ENCODE data around the gene TMEM201. TPM values are rescaled to one million over a fixed set of nuclear protein-coding genes. Genes with fewer than 3 reads are reported as not detected.
A peak's percentile ranks its signal among the peaks of the same experiment; 100 is the strongest.

The TMEM201 gene
- total and polyA plus RNA-seq, 2 of the 13 experiments (the other 11 are each of a cell fraction or from before 2014, with no cell fraction given) = 1.5 to 8.2 TPM

DNA sequence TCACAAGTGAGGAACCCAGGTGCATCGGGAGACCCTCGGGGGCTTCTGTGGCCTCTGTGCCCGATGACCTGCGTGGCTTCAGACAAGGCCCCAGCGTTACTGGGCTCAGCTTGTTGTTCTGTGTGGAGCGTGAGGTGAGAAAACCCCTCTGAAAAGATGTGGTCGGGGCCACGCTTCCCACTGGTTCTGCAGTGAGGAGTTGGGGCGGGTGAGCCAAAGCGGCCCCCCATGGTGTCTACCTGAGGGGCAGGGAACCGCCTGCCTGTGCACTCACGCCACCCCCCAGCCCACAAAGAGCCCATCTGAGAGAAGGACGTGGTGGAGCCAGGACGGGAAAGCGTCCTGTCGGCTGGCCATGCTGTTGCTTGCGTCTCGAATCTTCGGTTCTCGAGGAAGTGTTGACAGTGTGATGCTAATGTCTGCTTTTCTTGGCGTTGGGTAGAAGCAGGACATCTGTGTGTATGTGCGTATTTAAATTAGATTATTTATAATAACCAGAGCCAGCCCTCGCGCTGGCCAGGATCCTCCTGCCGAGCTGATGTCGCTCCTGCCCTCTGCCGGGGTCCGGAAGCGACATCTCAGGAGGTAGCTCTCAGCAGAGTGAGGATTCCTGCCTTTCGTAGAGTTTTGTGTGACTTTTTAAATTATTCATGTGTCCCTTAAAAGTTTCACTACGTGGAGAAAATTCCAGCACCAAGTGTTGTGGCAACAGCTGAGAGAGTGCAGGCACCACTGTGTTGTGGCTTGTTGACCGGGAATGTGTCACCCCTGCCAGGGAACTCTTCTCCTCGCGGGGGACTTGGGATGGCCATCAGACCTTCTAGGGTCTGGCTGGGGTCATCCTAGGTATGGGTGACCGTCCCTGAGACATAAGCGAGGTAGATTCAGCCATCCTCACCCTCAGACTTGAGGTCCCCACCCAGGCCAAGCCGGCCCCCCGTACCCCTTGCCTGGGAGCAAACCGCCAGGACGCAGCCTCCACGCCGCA lies 15.3 kb downstream of the TMEM201 start:
- Histone ChIP-seq H3K27me3 (ENCODE audit: control insufficient read depth in 1 of 2, insufficient read depth in 2 of 2, low read length in 2 of 2) (no peaks in the 10 kb centered on the region), H3K9me3 (ENCODE audit: low read length) (no peaks in the 10 kb centered on the region), H2AFZ (ENCODE audit: low read length) (no peak overlapping the region), H3K4me3 (replicated peaks in 1 of 3; ENCODE audit: insufficient read depth in 1 of 3, low read depth in 2 of 3, low read length in 3 of 3) (no peak overlapping the region), H3K4me2 (ENCODE audit: low read depth, low read length) (no peak overlapping the region), H3K79me2 (ENCODE audit: insufficient read depth, low read length) (no peaks in the 10 kb centered on the region), H3K27ac (ENCODE audit: extremely low read length, insufficient read depth, low read length) (no peak overlapping the region), H3K9ac (ENCODE audit: insufficient read depth, low read depth, low read length) (no peak overlapping the region), H3K4me1 (ENCODE audit: insufficient read depth, low read length) (no peaks in the 10 kb centered on the region), H4K20me1 (ENCODE audit: insufficient read depth, low read length) (no peaks in the 10 kb centered on the region), H3K36me3 (replicated peaks in 1 of 2; ENCODE audit: control insufficient read depth in 1 of 2, insufficient read depth in 2 of 2, low read length in 2 of 2) (peaks cover 28 to 51% of the 10 kb centered on the region in 2 experiments; a peak in 4 of 5 replicates)
- DNase-seq (ENCODE audit: low spot score) (no peak), FAIRE-seq (no peak), ATAC-seq (no peak)
- TF ChIP-seq ZMAT3 (CRISPR knock-in tag; conservative IDR thresholded peaks at IDR 0.05) (no peak), AGO2 (optimal IDR thresholded peaks at IDR 0.05; ENCODE audit: low read depth, low read length) (peak; percentile 14), ZBTB14 (CRISPR knock-in tag; IDR thresholded peaks at IDR 0.05) (no peak), ZNF501 (CRISPR knock-in tag; IDR thresholded peaks at IDR 0.05) (no peak)
- CTCF ChIA-PET (ENCODE audit: low intra/inter-chr PET ratio, low total read pairs) = no interaction called here
- in situ Hi-C loops (cut with HindIII; ENCODE audit: extremely low pct_ligation_motif_present, low pct_unique_long_range_greater_than_20kb) = no loop called here
- BruUV-seq (replicated peaks) = no TSS peak
- intact Hi-C loops (cut with micrococcal nuclease; ENCODE audit: unreplicated experiment) = no loop called here
- POLR2A ChIA-PET = no interaction called here
- WGBS (ENCODE audit: low lambda C conversion rate) = 93% methylated on average over 34 of the region's 42 CpGs

GRCh38 chr1:9604836-9605235 lies 16.1 kb downstream of the TMEM201 start:
- no peak for DNase-seq (ENCODE audit: low spot score)
- no peak overlapping the region for H3K4me2 ChIP-seq (ENCODE audit: low read depth, low read length)
- no peaks in the 10 kb centered on the region for H3K27me3 ChIP-seq (ENCODE audit: control insufficient read depth in 1 of 2, insufficient read depth in 2 of 2, low read length in 2 of 2)
- no TSS peak for BruUV-seq (replicated peaks)
- no peak for TF ChIP-seq EP300 (IDR thresholded peaks at IDR 0.05; ENCODE audit: low read depth in 2 of 2, low read length in 2 of 2)
- TF ChIP-seq EP300 (CRISPR knock-in tag; IDR thresholded peaks at IDR 0.05; ENCODE audit: borderline replicate concordance) = no peak
- TF ChIP-seq NFE2L2 (IDR thresholded peaks at IDR 0.05; ENCODE audit: low read length) = no peak
- no peak for TF ChIP-seq MTF1 (CRISPR knock-in tag; IDR thresholded peaks at IDR 0.05)
- no peak for TF ChIP-seq ZNF230 (CRISPR knock-in tag; IDR thresholded peaks at IDR 0.05)
- no peak for TF ChIP-seq SNRNP70 (IDR thresholded peaks at IDR 0.05; ENCODE audit: low read depth, low read length)
- TF ChIP-seq ZNF260 (CRISPR knock-in tag; IDR thresholded peaks at IDR 0.05; ENCODE audit: borderline replicate concordance, low read depth) = no peak
- CTCF ChIA-PET (ENCODE audit: low intra/inter-chr PET ratio, low total read pairs) = no interaction called here
- in situ Hi-C loops (cut with HindIII; ENCODE audit: extremely low pct_ligation_motif_present, low pct_unique_long_range_greater_than_20kb) = no loop called here
- H3K4me1 ChIP-seq (ENCODE audit: insufficient read depth, low read length) = no peaks in the 10 kb centered on the region
- H3K36me3 ChIP-seq (replicated peaks in 1 of 2; ENCODE audit: control insufficient read depth in 1 of 2, insufficient read depth in 2 of 2, low read length in 2 of 2) = peaks cover 28 to 55% of the 10 kb centered on the region in 2 experiments; a peak in 4 of 5 replicates
- POLR2A ChIA-PET = no interaction called here
- no peak for ATAC-seq
- no peak overlapping the region for H2AFZ ChIP-seq (ENCODE audit: low read length)
- no peak overlapping the region for H3K9ac ChIP-seq (ENCODE audit: insufficient read depth, low read depth, low read length)
- FAIRE-seq = no peak
- 98% methylated on average over 15 of the region's 15 CpGs for WGBS (ENCODE audit: low lambda C conversion rate)
- H3K9me3 ChIP-seq (ENCODE audit: low read length) = no peaks in the 10 kb centered on the region
- no peaks in the 10 kb centered on the region for H3K79me2 ChIP-seq (ENCODE audit: insufficient read depth, low read length)
- no peak overlapping the region for H3K4me3 ChIP-seq (replicated peaks in 1 of 3; ENCODE audit: insufficient read depth in 1 of 3, low read depth in 2 of 3, low read length in 3 of 3)
- intact Hi-C loops (cut with micrococcal nuclease; ENCODE audit: unreplicated experiment) = no loop called here
- no peaks in the 10 kb centered on the region for H4K20me1 ChIP-seq (ENCODE audit: insufficient read depth, low read length)
- H3K27ac ChIP-seq (ENCODE audit: extremely low read length, insufficient read depth, low read length) = no peak overlapping the region
